ENCODE results near the gene TRPM3. TPM values are rescaled to one million over a fixed set of nuclear protein-coding genes. Genes with fewer than 3 reads are reported as not detected.

TRPM3 gene
- total RNA-seq, 1 donor: 0.72 TPM

DNA sequence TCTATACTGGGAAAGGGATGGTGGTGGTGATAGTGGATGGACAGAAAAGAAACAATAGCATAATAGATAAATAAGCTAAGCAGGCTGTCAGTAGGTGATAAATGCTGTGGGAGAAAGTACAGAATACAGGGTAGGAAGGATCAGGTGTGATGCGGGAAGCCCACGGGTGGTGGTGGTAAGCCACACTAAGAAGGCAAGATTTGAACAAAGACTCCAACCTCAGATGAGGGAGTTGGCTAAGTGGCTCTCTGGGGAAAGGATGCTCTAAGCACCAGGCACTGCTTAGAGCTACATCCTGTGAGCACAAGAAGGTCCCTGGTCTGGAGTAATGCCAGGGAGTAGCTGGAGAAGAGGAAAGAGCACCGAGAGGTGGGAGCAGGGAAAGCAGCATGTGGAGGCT is 555.4 kb downstream of the TRPM3 start:
- no peaks in the 10 kb centered on the region for H3K36me3 ChIP-seq (ENCODE audit: insufficient read depth, low read length)
- no peaks in the 10 kb centered on the region for H3K27me3 ChIP-seq (ENCODE audit: insufficient read depth, low read length)
- peaks cover 29% of the 10 kb centered on the region for H3K4me1 ChIP-seq (ENCODE audit: insufficient read depth, low read length)
- no peak overlapping the region for H3K4me3 ChIP-seq (ENCODE audit: insufficient read depth, low read length)
- no peak overlapping the region for H3K4me2 ChIP-seq (ENCODE audit: insufficient read depth, low read length)
- no peak for DNase-seq (ENCODE audit: insufficient read length, low spot score, missing footprints)
- H3K27ac ChIP-seq (ENCODE audit: low read depth, low read length): peak overlapping the region; percentile 79
- TF ChIP-seq, protein P1, sequence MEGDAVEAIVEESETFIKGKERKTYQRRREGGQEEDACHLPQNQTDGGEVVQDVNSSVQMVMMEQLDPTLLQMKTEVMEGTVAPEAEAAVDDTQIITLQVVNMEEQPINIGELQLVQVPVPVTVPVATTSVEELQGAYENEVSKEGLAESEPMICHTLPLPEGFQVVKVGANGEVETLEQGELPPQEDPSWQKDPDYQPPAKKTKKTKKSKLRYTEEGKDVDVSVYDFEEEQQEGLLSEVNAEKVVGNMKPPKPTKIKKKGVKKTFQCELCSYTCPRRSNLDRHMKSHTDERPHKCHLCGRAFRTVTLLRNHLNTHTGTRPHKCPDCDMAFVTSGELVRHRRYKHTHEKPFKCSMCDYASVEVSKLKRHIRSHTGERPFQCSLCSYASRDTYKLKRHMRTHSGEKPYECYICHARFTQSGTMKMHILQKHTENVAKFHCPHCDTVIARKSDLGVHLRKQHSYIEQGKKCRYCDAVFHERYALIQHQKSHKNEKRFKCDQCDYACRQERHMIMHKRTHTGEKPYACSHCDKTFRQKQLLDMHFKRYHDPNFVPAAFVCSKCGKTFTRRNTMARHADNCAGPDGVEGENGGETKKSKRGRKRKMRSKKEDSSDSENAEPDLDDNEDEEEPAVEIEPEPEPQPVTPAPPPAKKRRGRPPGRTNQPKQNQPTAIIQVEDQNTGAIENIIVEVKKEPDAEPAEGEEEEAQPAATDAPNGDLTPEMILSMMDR (IDR thresholded peaks at IDR 0.05; ENCODE audit: extremely low read depth, low read depth, low read length): no peak
- no peak overlapping the region for H2AFZ ChIP-seq (ENCODE audit: low read length)
- no peaks in the 10 kb centered on the region for H3K9me3 ChIP-seq (ENCODE audit: low read depth, low read length)
- H3K79me2 ChIP-seq (ENCODE audit: insufficient read depth, low read length): no peaks in the 10 kb centered on the region
- H4K20me1 ChIP-seq (ENCODE audit: insufficient read depth, low read length): no peaks in the 10 kb centered on the region

DNA sequence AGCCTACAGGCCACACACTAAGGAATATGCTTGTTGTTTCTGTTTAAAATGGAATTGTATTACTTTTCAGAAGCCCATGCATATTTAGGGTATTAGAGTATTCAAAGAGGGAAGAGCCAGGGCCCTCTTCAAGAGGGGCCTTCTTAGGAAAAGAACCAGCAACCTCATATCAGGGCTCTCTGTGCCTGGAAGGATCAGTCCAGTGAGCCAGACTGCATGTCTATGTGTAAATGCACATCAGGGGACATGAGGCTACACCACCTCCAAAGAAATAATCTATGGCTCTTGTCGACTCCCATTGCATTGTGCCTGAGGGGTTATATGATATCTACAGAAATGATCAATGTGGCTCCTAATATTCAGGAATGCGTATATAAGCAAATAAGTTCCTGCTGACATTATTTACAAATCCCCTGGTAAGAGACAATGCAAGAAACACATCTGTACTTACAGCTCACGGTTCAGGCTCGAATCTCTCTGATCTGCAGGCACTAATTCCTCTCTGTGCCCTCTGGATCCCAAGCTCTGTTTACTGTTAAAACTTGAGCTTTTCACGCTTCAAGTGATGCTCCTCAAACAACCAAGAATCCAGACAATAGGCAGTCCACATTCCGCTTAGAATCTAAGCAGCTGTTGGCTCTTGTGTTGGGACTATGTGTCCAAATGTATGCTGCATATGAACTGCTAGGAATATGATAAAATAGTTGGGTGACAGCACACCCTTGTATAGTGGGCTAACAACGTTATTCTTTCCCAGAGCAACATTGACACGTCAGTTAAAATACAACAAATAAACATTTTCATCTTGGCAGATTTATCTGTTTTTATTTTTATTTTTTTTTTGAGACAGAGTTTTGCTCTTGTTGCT is 556.7 kb downstream of the TRPM3 start:
- Histone ChIP-seq H3K4me3 (ENCODE audit: insufficient read depth, low read length) (no peak overlapping the region), H4K20me1 (ENCODE audit: insufficient read depth, low read length) (no peaks in the 10 kb centered on the region), H2AFZ (ENCODE audit: low read length) (peak overlapping the region; percentile 51), H3K79me2 (ENCODE audit: insufficient read depth, low read length) (no peaks in the 10 kb centered on the region), H3K4me1 (ENCODE audit: insufficient read depth, low read length) (peaks cover 29% of the 10 kb centered on the region), H3K27me3 (ENCODE audit: insufficient read depth, low read length) (no peaks in the 10 kb centered on the region), H3K27ac (ENCODE audit: low read depth, low read length) (peak overlapping the region; percentile 94), H3K36me3 (ENCODE audit: insufficient read depth, low read length) (no peaks in the 10 kb centered on the region), H3K9me3 (ENCODE audit: low read depth, low read length) (no peaks in the 10 kb centered on the region), H3K4me2 (ENCODE audit: insufficient read depth, low read length) (peak overlapping the region; percentile 43)
- TF ChIP-seq, protein P1 (IDR thresholded peaks at IDR 0.05; ENCODE audit: extremely low read depth, low read depth, low read length): no peak
- no peak for DNase-seq (ENCODE audit: insufficient read length, low spot score, missing footprints)

DNA sequence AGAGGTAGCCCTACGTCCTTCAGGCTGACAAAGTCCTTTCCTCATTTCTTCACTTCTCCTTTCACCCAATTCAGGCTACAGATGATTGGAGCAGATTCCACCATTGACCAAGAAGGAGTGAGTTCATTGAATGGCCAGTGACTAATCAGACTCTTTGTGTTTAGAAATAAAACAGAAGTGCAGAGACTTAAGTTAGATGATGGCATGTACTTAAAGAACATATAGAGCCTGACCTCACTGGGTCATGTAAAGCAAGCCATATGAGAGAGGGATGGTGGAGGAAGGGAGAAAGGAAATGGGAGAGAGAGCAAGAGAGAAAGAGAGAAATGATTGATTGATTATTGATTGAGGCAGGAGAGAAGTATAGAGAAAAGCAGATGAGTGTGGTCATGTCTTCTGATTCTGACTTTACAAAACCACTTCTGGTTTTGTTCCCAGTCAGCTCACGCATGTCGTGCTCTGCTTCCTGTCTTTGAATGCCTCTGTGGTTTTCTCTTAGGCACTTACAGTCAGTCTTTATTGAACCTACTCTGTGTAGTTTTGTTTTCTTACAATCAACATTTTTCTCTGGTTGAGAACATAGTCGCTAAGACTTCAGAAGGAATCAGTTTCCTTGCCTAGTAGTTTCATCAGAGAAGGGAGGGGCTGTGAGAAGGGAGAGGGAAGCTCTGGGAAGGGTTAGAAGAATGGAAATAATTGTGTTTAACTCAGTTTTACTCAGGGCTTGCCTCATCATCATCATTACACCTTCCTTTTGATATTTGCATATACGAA is 557.8 kb downstream of the TRPM3 start:
- no peaks in the 10 kb centered on the region for H3K27me3 ChIP-seq (ENCODE audit: insufficient read depth, low read length)
- peak overlapping the region; percentile 43 for H3K4me2 ChIP-seq (ENCODE audit: insufficient read depth, low read length)
- peak overlapping the region; percentile 41 for H3K4me3 ChIP-seq (ENCODE audit: insufficient read depth, low read length)
- peak overlapping the region; percentile 94 for H3K27ac ChIP-seq (ENCODE audit: low read depth, low read length)
- H2AFZ ChIP-seq (ENCODE audit: low read length): peak overlapping the region; percentile 51
- no peaks in the 10 kb centered on the region for H3K36me3 ChIP-seq (ENCODE audit: insufficient read depth, low read length)
- peaks cover 29% of the 10 kb centered on the region for H3K4me1 ChIP-seq (ENCODE audit: insufficient read depth, low read length)
- H3K79me2 ChIP-seq (ENCODE audit: insufficient read depth, low read length): no peaks in the 10 kb centered on the region
- no peaks in the 10 kb centered on the region for H3K9me3 ChIP-seq (ENCODE audit: low read depth, low read length)
- DNase-seq (ENCODE audit: insufficient read length, low spot score, missing footprints): peak; percentile 66
- no peaks in the 10 kb centered on the region for H4K20me1 ChIP-seq (ENCODE audit: insufficient read depth, low read length)
- TF ChIP-seq, protein P1 (IDR thresholded peaks at IDR 0.05; ENCODE audit: extremely low read depth, low read depth, low read length): no peak

DNA sequence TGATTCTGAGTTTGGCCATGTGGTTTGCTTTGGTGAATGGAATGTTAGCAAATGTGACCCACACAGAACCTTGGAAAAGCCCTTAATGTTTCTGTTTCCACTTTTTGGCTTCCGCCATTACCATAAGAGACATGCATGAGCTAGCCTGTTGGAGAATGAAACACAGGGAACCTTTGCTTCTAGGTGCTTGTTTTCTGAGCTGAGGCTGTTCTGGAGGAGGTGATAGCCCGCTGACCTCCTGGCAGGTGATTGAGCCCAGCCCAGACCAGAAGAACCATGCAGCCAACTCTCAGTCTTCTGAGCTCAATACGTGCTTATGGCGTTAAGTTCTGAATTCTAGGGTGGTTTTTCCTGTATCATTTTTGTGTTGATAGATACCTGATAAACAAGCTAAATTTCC is 558.4 kb downstream of the TRPM3 start:
- no peaks in the 10 kb centered on the region for H3K79me2 ChIP-seq (ENCODE audit: insufficient read depth, low read length)
- peak overlapping the region; percentile 43 for H3K4me2 ChIP-seq (ENCODE audit: insufficient read depth, low read length)
- H3K27me3 ChIP-seq (ENCODE audit: insufficient read depth, low read length): no peaks in the 10 kb centered on the region
- no peaks in the 10 kb centered on the region for H4K20me1 ChIP-seq (ENCODE audit: insufficient read depth, low read length)
- peak overlapping the region; percentile 51 for H2AFZ ChIP-seq (ENCODE audit: low read length)
- no peaks in the 10 kb centered on the region for H3K9me3 ChIP-seq (ENCODE audit: low read depth, low read length)
- TF ChIP-seq, protein P1 (IDR thresholded peaks at IDR 0.05; ENCODE audit: extremely low read depth, low read depth, low read length): no peak
- DNase-seq (ENCODE audit: insufficient read length, low spot score, missing footprints): no peak
- no peaks in the 10 kb centered on the region for H3K36me3 ChIP-seq (ENCODE audit: insufficient read depth, low read length)
- H3K4me1 ChIP-seq (ENCODE audit: insufficient read depth, low read length): peaks cover 29% of the 10 kb centered on the region
- no peak overlapping the region for H3K4me3 ChIP-seq (ENCODE audit: insufficient read depth, low read length)
- H3K27ac ChIP-seq (ENCODE audit: low read depth, low read length): peak overlapping the region; percentile 94
